Endodermal cell (in vitro differentiated cells): ENCODE data around the gene MPP3. TPM values are rescaled to one million over a fixed set of nuclear protein-coding genes. Genes with fewer than 3 reads are reported as not detected.
A peak's percentile ranks its signal among the peaks of the same experiment; 100 is the strongest.

ENCODE experiments used
- DNase-seq: peaks from one replicate; pipeline ENCODE4 v3.0.0-alpha.2; 2017
- H3K27ac ChIP-seq: 2 replicates; pipeline ENCODE4 v1.5.1; 2013; ENCODE audit warnings: mild to moderate bottlenecking, low read depth, low read length, moderate library complexity
- H3K27me3 ChIP-seq: 2 replicates; pipeline ENCODE4 v1.6.1; 2013; ENCODE audit warnings: mild to moderate bottlenecking, low read length, moderate library complexity; ENCODE audit not compliant: insufficient read depth, control insufficient read depth, poor library complexity, severe bottlenecking
- H3K36me3 ChIP-seq: 2 replicates; pipeline ENCODE4 v1.7.0; 2013; ENCODE audit warnings: mild to moderate bottlenecking, low read length, moderate library complexity; ENCODE audit not compliant: control insufficient read depth, insufficient read depth
- H3K4me1 ChIP-seq: one replicate; pipeline ENCODE4 v1.7.0; 2013; ENCODE audit warnings: low read length; ENCODE audit not compliant: control insufficient read depth, insufficient read depth
- H3K4me3 ChIP-seq: 2 replicates; pipeline ENCODE4 v1.5.1; 2013; ENCODE audit warnings: mild to moderate bottlenecking, low read length, moderate library complexity
- H3K9ac ChIP-seq: 2 replicates; pipeline ENCODE4 v1.6.1; 2013; ENCODE audit warnings: mild to moderate bottlenecking, low read length, moderate library complexity; ENCODE audit not compliant: poor library complexity, severe bottlenecking; ENCODE audit errors: extremely low read depth
- H3K9me3 ChIP-seq: 2 replicates; pipeline ENCODE4 v1.6.1; 2013; ENCODE audit warnings: mild to moderate bottlenecking, low read length, moderate library complexity; ENCODE audit not compliant: control insufficient read depth
- H3K27ac Mint-ChIP-seq: 2 replicates; pipeline ENCODE4 v1.8.0; 2020; ENCODE audit warnings: mixed read lengths
- H3K27me3 Mint-ChIP-seq: 2 replicates; pipeline ENCODE4 v1.8.0; 2021; ENCODE audit warnings: mild to moderate bottlenecking, mixed read lengths; ENCODE audit not compliant: insufficient read depth
- H3K36me3 Mint-ChIP-seq: 2 replicates; pipeline ENCODE4 v1.8.0; 2020; ENCODE audit warnings: low read depth, mixed read lengths
- H3K4me1 Mint-ChIP-seq: 2 replicates; pipeline ENCODE4 v1.8.0; 2020; ENCODE audit warnings: mixed read lengths
- H3K4me3 Mint-ChIP-seq: 2 replicates; pipeline ENCODE4 v1.8.0; 2020; ENCODE audit warnings: mild to moderate bottlenecking, moderate library complexity, mixed read lengths
- H3K9me3 Mint-ChIP-seq: 2 replicates; pipeline ENCODE4 v1.8.0; 2020; ENCODE audit warnings: mild to moderate bottlenecking, mixed read lengths
- CTCF ChIP-seq: fragments of 200-600 bp; sonication (generic); conservative IDR thresholded peaks from 2 replicates; pipeline ENCODE4 v1.5.0; 2021; ENCODE audit warnings: antibody characterized with exemption, mild to moderate bottlenecking
- WGBS, 2 experiments: methylation state at CpG; one replicate each; pipeline versions ENCODE4 v1.1.5 to v1.1.7; 2013; ENCODE audit warnings: missing lambda C conversion rate in 2 of 2, mixed read lengths in 1 of 2; ENCODE audit not compliant: insufficient coverage in 1 of 2, insufficient read length in 1 of 2; 5-methylcytosine and 5-hydroxymethylcytosine counted together
- total RNA-seq, 2 donors: library from RNA; stranded (reverse); fragmentation: NEBNext Ultra II Directional in 1 of 2; extraction: Animal tissue kit (Norgen Biotek cat#: 25700) in 1 of 2; gene quantifications; 2 replicates in 1 of 2; 3 replicates in 1 of 2; pipeline ENCODE4 v1.2.1, GENCODE V29; 2021

Gene MPP3
- total RNA-seq, 2 donors from 2014 or later: 5.8 to 6.8 TPM

GRCh38 chr17:43820759-43821158 is 12.2 kb downstream of the MPP3 start:
- no peak for DNase-seq
- no peak overlapping the region for H3K27ac ChIP-seq
- no peaks in the 10 kb centered on the region for H3K9me3 ChIP-seq
- no peaks in the 10 kb centered on the region for H3K4me1 ChIP-seq
- H3K27me3 Mint-ChIP-seq: no peaks in the 10 kb centered on the region
- no peak overlapping the region for H3K4me3 Mint-ChIP-seq
- H3K4me3 ChIP-seq: no peak overlapping the region
- no peak overlapping the region for H3K27ac Mint-ChIP-seq
- H3K4me1 Mint-ChIP-seq: no peaks in the 10 kb centered on the region
- WGBS, 2 experiments: 88 to 97% methylated on average over 4 to 14 of the region's 14 CpGs
- no peaks in the 10 kb centered on the region for H3K9me3 Mint-ChIP-seq
- TF ChIP-seq CTCF: no peak
- no peaks in the 10 kb centered on the region for H3K27me3 ChIP-seq
- H3K9ac ChIP-seq: no peak overlapping the region
- H3K36me3 Mint-ChIP-seq: peaks cover 4% of the 10 kb centered on the region
- no peaks in the 10 kb centered on the region for H3K36me3 ChIP-seq

GRCh38 chr17:43818966-43819365 is 14.0 kb downstream of the MPP3 start:
- Mint-ChIP-seq H3K4me3 (no peak overlapping the region), H3K36me3 (peaks cover 4% of the 10 kb centered on the region), H3K27ac (no peak overlapping the region), H3K9me3 (no peaks in the 10 kb centered on the region), H3K4me1 (no peaks in the 10 kb centered on the region), H3K27me3 (no peaks in the 10 kb centered on the region)
- H3K4me1 ChIP-seq: no peaks in the 10 kb centered on the region
- H3K27me3 ChIP-seq: no peaks in the 10 kb centered on the region
- no peak overlapping the region for H3K4me3 ChIP-seq
- no peaks in the 10 kb centered on the region for H3K36me3 ChIP-seq
- WGBS, 2 experiments: 91 to 95% methylated on average over 5 of the region's 5 CpGs
- no peak for DNase-seq
- H3K9me3 ChIP-seq: no peaks in the 10 kb centered on the region
- no peak overlapping the region for H3K27ac ChIP-seq
- TF ChIP-seq CTCF: no peak
- no peak overlapping the region for H3K9ac ChIP-seq

GRCh38 chr17:43817826-43818225 is 15.1 kb downstream of the MPP3 start:
- peaks cover 2% of the 10 kb centered on the region for H3K36me3 Mint-ChIP-seq
- TF ChIP-seq CTCF: no peak
- Histone ChIP-seq H3K27ac (no peak overlapping the region), H3K9ac (no peak overlapping the region), H3K4me1 (no peaks in the 10 kb centered on the region), H3K27me3 (no peaks in the 10 kb centered on the region), H3K36me3 (no peaks in the 10 kb centered on the region), H3K9me3 (no peaks in the 10 kb centered on the region), H3K4me3 (no peak overlapping the region)
- no peaks in the 10 kb centered on the region for H3K9me3 Mint-ChIP-seq
- no peaks in the 10 kb centered on the region for H3K4me1 Mint-ChIP-seq
- no peak overlapping the region for H3K4me3 Mint-ChIP-seq
- 89 to 91% methylated on average over 7 to 9 of the region's 9 CpGs for WGBS, 2 experiments
- no peaks in the 10 kb centered on the region for H3K27me3 Mint-ChIP-seq
- no peak overlapping the region for H3K27ac Mint-ChIP-seq
- DNase-seq: peak; percentile 42
